Measurements from ENCODE around the gene IL25. TPM values are rescaled to one million over a fixed set of nuclear protein-coding genes. Genes with fewer than 3 reads are reported as not detected.

Gene IL25
- total RNA-seq, 1 donor from 2014 or later = not detected

GRCh38 chr14:23357261-23357660 is 15.3 kb upstream of the IL25 start:
- Mint-ChIP-seq H3K36me3 (ENCODE audit: unreplicated experiment) (peaks cover 11% of the 10 kb centered on the region), H3K4me3 (ENCODE audit: unreplicated experiment) (no peak overlapping the region), H3K9me3 (ENCODE audit: unreplicated experiment) (peaks cover 19% of the 10 kb centered on the region)

GRCh38 chr14:23358042-23358441 is 14.6 kb upstream of the IL25 start:
- Mint-ChIP-seq H3K4me1 (ENCODE audit: low read depth, unreplicated experiment) (peaks cover 16% of the 10 kb centered on the region), H3K9me3 (ENCODE audit: unreplicated experiment) (peaks cover 15% of the 10 kb centered on the region), H3K4me3 (ENCODE audit: unreplicated experiment) (no peak overlapping the region), H3K36me3 (ENCODE audit: unreplicated experiment) (peaks cover 11% of the 10 kb centered on the region), H3K27ac (ENCODE audit: unreplicated experiment) (no peak overlapping the region), H3K27me3 (ENCODE audit: unreplicated experiment) (peaks cover 9% of the 10 kb centered on the region)
- no peak for DNase-seq
- TF ChIP-seq CTCF (IDR thresholded peaks at IDR 0.05; ENCODE audit: partially characterized antibody, unreplicated experiment) = no peak

More at GRCh38 chr14:23357261-23357660, 15.3 kb upstream of the IL25 start:
- H3K4me1 Mint-ChIP-seq (ENCODE audit: low read depth, unreplicated experiment) = peaks cover 16% of the 10 kb centered on the region
- no peak for TF ChIP-seq CTCF (IDR thresholded peaks at IDR 0.05; ENCODE audit: partially characterized antibody, unreplicated experiment)
- H3K27me3 Mint-ChIP-seq (ENCODE audit: unreplicated experiment) = peaks cover 11% of the 10 kb centered on the region
- DNase-seq = no peak
- no peak overlapping the region for H3K27ac Mint-ChIP-seq (ENCODE audit: unreplicated experiment)

- H3K4me3 Mint-ChIP-seq (ENCODE audit: unreplicated experiment) = no peak overlapping the region
- H3K27me3 Mint-ChIP-seq (ENCODE audit: unreplicated experiment) = peaks cover 9% of the 10 kb centered on the region
- peaks cover 14% of the 10 kb centered on the region for H3K4me1 Mint-ChIP-seq (ENCODE audit: low read depth, unreplicated experiment)
- TF ChIP-seq CTCF (IDR thresholded peaks at IDR 0.05; ENCODE audit: partially characterized antibody, unreplicated experiment) = no peak
- H3K27ac Mint-ChIP-seq (ENCODE audit: unreplicated experiment) = no peak overlapping the region
- peaks cover 14% of the 10 kb centered on the region for H3K9me3 Mint-ChIP-seq (ENCODE audit: unreplicated experiment)
- H3K36me3 Mint-ChIP-seq (ENCODE audit: unreplicated experiment) = peaks cover 11% of the 10 kb centered on the region
- DNase-seq = no peak
Measured at GRCh38 chr14:23358553-23359166, 13.9 kb upstream of the IL25 start.

GRCh38 chr14:23359167-23359626 is 13.4 kb upstream of the IL25 start:
- H3K36me3 Mint-ChIP-seq (ENCODE audit: unreplicated experiment) = peaks cover 11% of the 10 kb centered on the region
- H3K4me3 Mint-ChIP-seq (ENCODE audit: unreplicated experiment) = no peak overlapping the region
- peaks cover 13% of the 10 kb centered on the region for H3K4me1 Mint-ChIP-seq (ENCODE audit: low read depth, unreplicated experiment)
- no peak for TF ChIP-seq CTCF (IDR thresholded peaks at IDR 0.05; ENCODE audit: partially characterized antibody, unreplicated experiment)
- no peak for DNase-seq
- peaks cover 9% of the 10 kb centered on the region for H3K27me3 Mint-ChIP-seq (ENCODE audit: unreplicated experiment)
- H3K9me3 Mint-ChIP-seq (ENCODE audit: unreplicated experiment) = peaks cover 13% of the 10 kb centered on the region
- H3K27ac Mint-ChIP-seq (ENCODE audit: unreplicated experiment) = no peak overlapping the region

GRCh38 chr14:23359722-23360447 is 12.7 kb upstream of the IL25 start:
- DNase-seq = no peak
- H3K36me3 Mint-ChIP-seq (ENCODE audit: unreplicated experiment) = peaks cover 11% of the 10 kb centered on the region
- H3K4me1 Mint-ChIP-seq (ENCODE audit: low read depth, unreplicated experiment) = peaks cover 15% of the 10 kb centered on the region
- peaks cover 16% of the 10 kb centered on the region for H3K27me3 Mint-ChIP-seq (ENCODE audit: unreplicated experiment)
- H3K9me3 Mint-ChIP-seq (ENCODE audit: unreplicated experiment) = peaks cover 14% of the 10 kb centered on the region
- TF ChIP-seq CTCF (IDR thresholded peaks at IDR 0.05; ENCODE audit: partially characterized antibody, unreplicated experiment) = no peak
- H3K4me3 Mint-ChIP-seq (ENCODE audit: unreplicated experiment) = no peak overlapping the region
- H3K27ac Mint-ChIP-seq (ENCODE audit: unreplicated experiment) = no peak overlapping the region

Measured in glutamatergic neuron (in vitro differentiated cells).